SK-N-SH (cell line): ENCODE data around the gene MCCC2. TPM values are rescaled to one million over a fixed set of nuclear protein-coding genes. Genes with fewer than 3 reads are reported as not detected.
"Not testable (repeated sequence)": the region's sequence is repeated elsewhere in the genome, so short reads cannot be mapped to it uniquely, and the experiment has no call there.

Source experiments
- CTCF ChIA-PET: fragments of 300-600, 350-600 bp; formaldehyde crosslinking; extraction: SDS; loops from one replicate; lab custom pipeline; 2021; lab: Yijun Ruan, JAX
- POLR2A ChIA-PET: fragments of 350-600 bp; sonication (Branson Sonifier 250); formaldehyde crosslinking; extraction: SDS; loops from one replicate; lab custom pipeline; 2020; ENCODE audit warnings: antibody characterized with exemption, inconsistent platforms; lab: Yijun Ruan, JAX
- DNase-seq: peaks from one replicate; pipeline ENCODE4 v3.0.0; 2012
- H2AFZ ChIP-seq: fragments of 200-600 bp; sonication (generic); 2 replicates; pipeline ENCODE4 v1.8.1; 2016; ENCODE audit warnings: antibody characterized with exemption, mild to moderate bottlenecking, low read depth
- H3F3A ChIP-seq: fragments of 200-600 bp; sonication (generic); replicated peaks from 2 replicates; pipeline ENCODE3; 2016; ENCODE audit warnings: antibody characterized with exemption, mild to moderate bottlenecking; ENCODE audit not compliant: insufficient read depth
- H3K27ac ChIP-seq, 2 experiments: fragments of 200-500 bp in 1 of 2; fragments of 200-600 bp in 1 of 2; sonication (Bioruptor generic) in 1 of 2; sonication (generic), shearing (Covaris generic) in 1 of 2; 2 replicates each; pipeline versions ENCODE4 v1.5.1 to v1.6.1; 2014 to 2016; ENCODE audit warnings: low read depth in 2 of 2, inconsistent platforms in 1 of 2, low read length in 1 of 2, mild to moderate bottlenecking in 1 of 2, mixed read lengths in 1 of 2
- H3K27me3 ChIP-seq: fragments of 200-600 bp; sonication (generic), shearing (Covaris generic); 2 replicates; pipeline ENCODE4 v1.6.1; 2016; ENCODE audit warnings: mixed run types; ENCODE audit not compliant: insufficient read depth
- H3K36me3 ChIP-seq, 2 experiments: fragments of 200-500 bp in 1 of 2; fragments of 200-600 bp in 1 of 2; sonication (Bioruptor generic) in 1 of 2; sonication (generic) in 1 of 2; replicated peaks in 1 of 2; 2 replicates each; pipeline versions ENCODE3 to v1.5.1; 2014 to 2016; ENCODE audit warnings: low read length in 1 of 2, mild to moderate bottlenecking in 1 of 2; ENCODE audit not compliant: insufficient read depth in 2 of 2, control insufficient read depth in 1 of 2
- H3K4me1 ChIP-seq, 2 experiments: fragments of 200-500 bp in 1 of 2; fragments of 200-600 bp in 1 of 2; sonication (Bioruptor generic) in 1 of 2; sonication (generic), shearing (Covaris generic) in 1 of 2; 2 replicates each; pipeline versions ENCODE4 v1.5.1 to v1.6.1; 2014 to 2016; ENCODE audit warnings: low read depth in 1 of 2, low read length in 1 of 2, mixed run types in 1 of 2; ENCODE audit not compliant: insufficient read depth in 2 of 2, control insufficient read depth in 1 of 2
- H3K4me2 ChIP-seq: fragments of 200-600 bp; sonication (generic), shearing (Covaris generic); 2 replicates; pipeline ENCODE4 v1.6.1; 2017; ENCODE audit warnings: mixed run types
- H3K4me3 ChIP-seq, 2 experiments: fragments of 200-500 bp in 1 of 2; fragments of 200-600 bp in 1 of 2; sonication (Bioruptor generic) in 1 of 2; sonication (generic), shearing (Covaris generic) in 1 of 2; 2 replicates each; pipeline versions ENCODE4 v1.5.1 to v1.8.1; 2014 to 2016; ENCODE audit warnings: low read depth in 2 of 2, inconsistent platforms in 1 of 2, low read length in 1 of 2, mild to moderate bottlenecking in 1 of 2, mixed read lengths in 1 of 2, moderate library complexity in 1 of 2
- H3K79me2 ChIP-seq: fragments of 200-600 bp; sonication (generic); 2 replicates; pipeline ENCODE4 v1.8.1; 2017; ENCODE audit warnings: mild to moderate bottlenecking; ENCODE audit not compliant: insufficient read depth
- H3K9ac ChIP-seq: fragments of 200-600 bp; sonication (generic); 2 replicates; pipeline ENCODE4 v1.6.1; 2017; ENCODE audit warnings: mixed run types
- H3K9me2 ChIP-seq: fragments of 200-600 bp; sonication (generic); 2 replicates; pipeline ENCODE4 v1.6.1; 2017; ENCODE audit warnings: mixed run types
- H3K9me3 ChIP-seq: fragments of 200-600 bp; sonication (generic); 2 replicates; pipeline ENCODE4 v1.6.1; 2017; ENCODE audit warnings: mixed run types, mild to moderate bottlenecking, moderate library complexity
- H4K20me1 ChIP-seq: fragments of 200-600 bp; sonication (generic); 2 replicates; pipeline ENCODE4 v1.6.1; 2017; ENCODE audit warnings: mild to moderate bottlenecking, mixed run types; ENCODE audit not compliant: insufficient read depth
- CHD2 ChIP-seq: fragments of 150-350 bp; IDR thresholded peaks from 2 replicates; pipeline ENCODE4 v1.6.1; 2018; ENCODE audit warnings: low read length; ENCODE audit not compliant: partially characterized antibody
- CTCF ChIP-seq: fragments of 200-600 bp; sonication (generic); IDR thresholded peaks from 2 replicates; pipeline ENCODE4 v1.6.1; 2017; ENCODE audit warnings: antibody characterized with exemption, mild to moderate bottlenecking, moderate library complexity
- EP300 ChIP-seq, 2 experiments: IDR thresholded peaks; 2 replicates each; pipeline versions ENCODE4 v1.4.0 to v1.6.1; 2012; ENCODE audit warnings: borderline replicate concordance in 1 of 2, low read depth in 1 of 2, low read length in 1 of 2
- FOXJ3 ChIP-seq: sonication (generic); formaldehyde crosslinking; IDR thresholded peaks from 2 replicates; pipeline ENCODE4 v1.5.1; 2020; ENCODE audit warnings: mild to moderate bottlenecking, missing genetic modification reagents
- GATA2 ChIP-seq: sonication (generic); formaldehyde crosslinking; IDR thresholded peaks from 2 replicates; pipeline ENCODE4 v1.5.0; 2020; ENCODE audit warnings: mild to moderate bottlenecking, missing genetic modification reagents
- MEF2A ChIP-seq: IDR thresholded peaks from 2 replicates; pipeline ENCODE4 v1.4.0; 2012; ENCODE audit warnings: low read depth, borderline replicate concordance
- POLR2AphosphoS5 ChIP-seq: IDR thresholded peaks from 2 replicates; pipeline ENCODE4 v1.6.1; 2012; ENCODE audit warnings: low read depth, low read length
- TAF1 ChIP-seq: IDR thresholded peaks from 2 replicates; pipeline ENCODE4 v1.6.1; 2012; ENCODE audit warnings: low read depth, mild to moderate bottlenecking, low read length, moderate library complexity, borderline replicate concordance
- TCF12 ChIP-seq: IDR thresholded peaks from 2 replicates; pipeline ENCODE4 v1.4.0; 2012
- WGBS: methylation state at CpG from one replicate; pipeline ENCODE4 v1.1.6; 2017; ENCODE audit warnings: low lambda C conversion rate; 5-methylcytosine and 5-hydroxymethylcytosine counted together
- polyA plus RNA-seq, 3 experiments: library from polyadenylated mRNA; depleted of rRNA; stranded (reverse); fragments of >200 nt; gene quantifications; 2 replicates each; pipeline ENCODE4 v1.2.3, GENCODE V29; 2012

MCCC2 gene
- polyA plus RNA-seq, 1 of the 3 experiments (the other 2 are of a cell fraction), result 33.6 TPM

DNA sequence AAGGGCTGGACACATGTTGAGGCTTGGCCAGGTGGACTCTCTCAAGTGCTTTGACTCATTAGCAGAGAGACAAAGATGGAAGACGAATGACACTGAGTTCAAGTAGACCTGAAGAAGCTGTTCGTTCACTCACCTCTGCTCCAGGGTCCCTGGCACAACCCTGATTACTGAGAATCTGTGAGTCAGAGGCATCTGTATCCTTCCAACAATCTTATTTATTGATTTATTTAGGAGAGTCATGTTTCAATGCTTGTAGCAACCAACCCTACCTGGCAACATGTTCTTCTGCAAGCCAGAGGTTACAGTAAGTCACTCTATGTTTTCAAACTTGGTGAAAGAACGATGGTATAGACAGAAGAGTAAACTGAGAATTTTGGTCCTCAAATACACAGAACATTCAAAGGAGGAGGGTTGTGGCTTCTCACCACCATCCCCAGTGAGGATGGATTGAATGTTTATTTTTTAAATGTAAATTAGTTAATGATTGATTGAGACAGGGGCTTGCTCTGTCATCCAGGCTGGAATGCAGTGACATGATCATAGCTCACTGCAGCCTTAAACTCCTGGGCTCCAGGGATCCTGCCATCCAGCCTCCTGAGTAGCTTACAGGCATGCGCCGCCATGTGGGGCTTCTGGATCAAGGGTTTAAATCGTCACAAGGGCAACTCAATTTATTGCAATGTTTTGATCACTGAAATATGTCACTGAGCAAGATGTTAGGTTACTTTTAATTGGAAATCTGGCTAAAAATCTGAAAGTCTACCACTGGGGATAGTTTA lies 76.2 kb downstream of the MCCC2 start:
- WGBS, result 66% methylated on average over 6 of the region's 6 CpGs
- Histone ChIP-seq H3F3A (peaks cover 4% of the 10 kb centered on the region), H3K4me3 (no peak overlapping the region), H3K4me1 (no peaks in the 10 kb centered on the region; a peak in 1 of 4 replicates), H3K36me3 (peaks cover under 1 to 1% of the 10 kb centered on the region in 2 experiments), H3K4me2 (no peak overlapping the region), H2AFZ (no peak overlapping the region), H3K9ac (no peak overlapping the region), H4K20me1 (no peaks in the 10 kb centered on the region), H3K27me3 (no peaks in the 10 kb centered on the region), H3K79me2 (no peaks in the 10 kb centered on the region), H3K9me3 (no peaks in the 10 kb centered on the region), H3K27ac (no peak overlapping the region), H3K9me2 (no peaks in the 10 kb centered on the region)
- TF ChIP-seq TAF1 (no peak), CTCF (0 out of 2 replicates have a peak, but pooled peaks have one; percentile 6)
- ChIA-PET POLR2A (no interaction called here), CTCF (no interaction called here)
- no peak for DNase-seq

DNA sequence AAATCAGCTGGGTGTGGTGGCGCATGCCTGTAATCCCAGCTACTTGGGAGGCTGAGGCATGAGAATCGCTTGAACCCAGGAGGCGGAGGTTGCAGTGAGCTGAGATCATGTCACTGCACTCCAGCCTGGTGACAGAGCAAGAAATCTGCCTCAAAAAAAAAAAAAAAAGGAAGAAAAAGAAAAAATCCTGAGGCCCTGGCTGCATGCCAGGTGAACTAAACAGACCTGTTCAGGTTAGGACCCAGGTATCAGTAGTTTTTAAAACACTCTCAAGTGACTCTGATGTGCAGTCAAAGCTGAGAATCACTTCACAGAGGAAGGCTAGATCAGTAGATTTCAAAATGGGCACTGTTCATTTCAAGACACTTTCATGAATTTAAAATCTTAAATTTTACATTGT lies 77.5 kb downstream of the MCCC2 start:
- H3F3A ChIP-seq, H3K4me3 ChIP-seq, H2AFZ ChIP-seq, H3K4me2 ChIP-seq, H3K36me3 ChIP-seq, H3K9ac ChIP-seq, H4K20me1 ChIP-seq, H3K27ac ChIP-seq, H3K9me3 ChIP-seq, H3K4me1 ChIP-seq, H3K27me3 ChIP-seq, CTCF ChIA-PET, H3K79me2 ChIP-seq, POLR2A ChIA-PET, DNase-seq, H3K9me2 ChIP-seq: not testable (repeated sequence)
- 93% methylated on average over 3 of the region's 3 CpGs for WGBS

- Histone ChIP-seq H3K79me2 (no peaks in the 10 kb centered on the region), H3K4me1 (no peaks in the 10 kb centered on the region; a peak in 1 of 4 replicates), H3K4me2 (no peak overlapping the region), H3K9me3 (no peaks in the 10 kb centered on the region), H3F3A (no peaks in the 10 kb centered on the region), H3K9ac (no peak overlapping the region), H3K4me3 (no peak overlapping the region), H3K27ac (no peak overlapping the region), H3K9me2 (no peaks in the 10 kb centered on the region), H4K20me1 (no peaks in the 10 kb centered on the region), H3K27me3 (no peaks in the 10 kb centered on the region; the same call in 1 of the 2 replicates), H2AFZ (no peak overlapping the region), H3K36me3 (no peaks in the 10 kb centered on the region)
- DNase-seq, result no peak
- no peak for TF ChIP-seq MEF2A
- TF ChIP-seq CTCF, result no peak
- no peak for TF ChIP-seq GATA2 (CRISPR knock-in tag)
- TF ChIP-seq TAF1, result no peak
- TF ChIP-seq FOXJ3 (CRISPR knock-in tag), result no peak
- no peak for TF ChIP-seq POLR2AphosphoS5
- no peak for TF ChIP-seq EP300 (IDR thresholded peaks at IDR 0.05; ENCODE audit: borderline replicate concordance in 1 of 2, low read depth in 1 of 2, low read length in 1 of 2)
- no peak for TF ChIP-seq CHD2
- TF ChIP-seq TCF12, result no peak
- ChIA-PET POLR2A (no interaction called here), CTCF (interaction anchor here (0.6 to 2.7 kb wide), 2 partner anchors 92 to 104 kb away, joined by 4 to 9 read pairs; no protein-coding TSS in a partner anchor)
- 10% methylated on average over 2 of the region's 2 CpGs for WGBS
Measured at GRCh38 chr5:71666321-71666720, 79.2 kb downstream of the MCCC2 start.
